ENCODE results near the gene OMA1. TPM values are rescaled to one million over a fixed set of nuclear protein-coding genes. Genes with fewer than 3 reads are reported as not detected.

OMA1 gene
- polyA plus RNA-seq, 1 donor (not counting 4 experiments of a cell fraction or from before 2014, with no cell fraction given) = 16.3 TPM

GRCh38 chr1:58447886-58448285 lies 98.6 kb downstream of the OMA1 start:
- dilution Hi-C loops (cut with MboI; ENCODE audit: extremely low pct_ligation_motif_present, low sequenced_read_pairs) = no loop called here
- Histone ChIP-seq H3K9me3 (ENCODE audit: control insufficient read depth, low read depth, low read length) (no peaks in the 10 kb centered on the region), H2AFZ (ENCODE audit: control insufficient read depth, low read length) (no peak overlapping the region), H3K79me2 (ENCODE audit: control insufficient read depth, insufficient read depth, low read length) (no peaks in the 10 kb centered on the region), H3K9ac (ENCODE audit: control insufficient read depth, extremely low read depth, insufficient read depth, low read length) (no peak overlapping the region), H3K4me2 (ENCODE audit: control insufficient read depth, extremely low read depth, insufficient read depth, low read depth, low read length) (no peak overlapping the region), H3K27me3 (ENCODE audit: control insufficient read depth, extremely low read depth, insufficient read depth, low read length) (no peaks in the 10 kb centered on the region), H3K4me3 (ENCODE audit: control insufficient read depth in 2 of 3, extremely low read depth in 1 of 3, insufficient read depth in 2 of 3, low read depth in 1 of 3, low read length in 3 of 3) (no peak overlapping the region), H3K9me1 (ENCODE audit: control insufficient read depth, extremely low read depth, insufficient read depth, low read length) (no peaks in the 10 kb centered on the region), H3K4me1 (ENCODE audit: control insufficient read depth, extremely low read depth, insufficient read depth, low read length) (no peaks in the 10 kb centered on the region), H3K27ac (ENCODE audit: control insufficient read depth, insufficient read depth, low read length) (no peak overlapping the region), H4K20me1 (ENCODE audit: control insufficient read depth, extremely low read depth, insufficient read depth, low read length) (no peaks in the 10 kb centered on the region), H3K36me3 (ENCODE audit: control insufficient read depth in 2 of 2, extremely low read depth in 1 of 2, insufficient read depth in 2 of 2, low read length in 2 of 2) (no peaks in the 10 kb centered on the region)
- DNase-seq (ENCODE audit: low read depth, low spot score) (no peak), FAIRE-seq (no peak)
- no peak for TF ChIP-seq CTCF (optimal IDR thresholded peaks at IDR 0.05 in 1 of 3, IDR thresholded peaks at IDR 0.05 in 1 of 3, conservative IDR thresholded peaks at IDR 0.05 in 1 of 3; ENCODE audit: extremely low read depth in 1 of 3, insufficient read depth in 2 of 3, low read length in 3 of 3)
- no peak for TF ChIP-seq EZH2 (IDR thresholded peaks at IDR 0.05; ENCODE audit: low read length)

- Histone ChIP-seq H3K9me3 (ENCODE audit: control insufficient read depth, low read depth, low read length) (no peaks in the 10 kb centered on the region), H4K20me1 (ENCODE audit: control insufficient read depth, extremely low read depth, insufficient read depth, low read length) (no peaks in the 10 kb centered on the region), H3K9me1 (ENCODE audit: control insufficient read depth, extremely low read depth, insufficient read depth, low read length) (no peaks in the 10 kb centered on the region), H3K4me1 (ENCODE audit: control insufficient read depth, extremely low read depth, insufficient read depth, low read length) (no peaks in the 10 kb centered on the region), H3K9ac (ENCODE audit: control insufficient read depth, extremely low read depth, insufficient read depth, low read length) (no peak overlapping the region), H3K4me2 (ENCODE audit: control insufficient read depth, extremely low read depth, insufficient read depth, low read depth, low read length) (no peak overlapping the region), H3K79me2 (ENCODE audit: control insufficient read depth, insufficient read depth, low read length) (no peaks in the 10 kb centered on the region), H3K27me3 (ENCODE audit: control insufficient read depth, extremely low read depth, insufficient read depth, low read length) (no peaks in the 10 kb centered on the region), H3K4me3 (ENCODE audit: control insufficient read depth in 2 of 3, extremely low read depth in 1 of 3, insufficient read depth in 2 of 3, low read depth in 1 of 3, low read length in 3 of 3) (no peak overlapping the region), H3K27ac (ENCODE audit: control insufficient read depth, insufficient read depth, low read length) (no peak overlapping the region), H3K36me3 (ENCODE audit: control insufficient read depth in 2 of 2, extremely low read depth in 1 of 2, insufficient read depth in 2 of 2, low read length in 2 of 2) (no peaks in the 10 kb centered on the region), H2AFZ (ENCODE audit: control insufficient read depth, low read length) (no peak overlapping the region)
- dilution Hi-C loops (cut with MboI; ENCODE audit: extremely low pct_ligation_motif_present, low sequenced_read_pairs) = no loop called here
- no peak for TF ChIP-seq EZH2 (IDR thresholded peaks at IDR 0.05; ENCODE audit: low read length)
- no peak for TF ChIP-seq CTCF (optimal IDR thresholded peaks at IDR 0.05 in 1 of 3, IDR thresholded peaks at IDR 0.05 in 1 of 3, conservative IDR thresholded peaks at IDR 0.05 in 1 of 3; ENCODE audit: extremely low read depth in 1 of 3, insufficient read depth in 2 of 3, low read length in 3 of 3)
- FAIRE-seq (no peak), DNase-seq (ENCODE audit: low read depth, low spot score) (no peak)
Observed at GRCh38 chr1:58447042-58447441, 99.5 kb downstream of the OMA1 start.

Data from keratinocyte (primary cell).